HepG2 (cell line): ENCODE measurements around the gene PARG. TPM values are rescaled to one million over a fixed set of nuclear protein-coding genes. Genes with fewer than 3 reads are reported as not detected.
A peak's percentile ranks its signal among the peaks of the same experiment; 100 is the strongest.
"Not testable (repeated sequence)": the region's sequence is repeated elsewhere in the genome, so short reads cannot be mapped to it uniquely, and the experiment has no call there.

Source experiments
- ATAC-seq: fragments of 200-7000 bp; cut with Tn5 transposase; 3 replicates; pipeline ENCODE4 v1.9.1; 2020; ENCODE audit warnings: mild to moderate bottlenecking, moderate library complexity
- BruUV-seq: library from RNA; stranded (reverse); fragments of 400-500 nt; replicated peaks from 2 replicates; lab custom pipeline; 2021; lab: Mats Ljungman, UMichigan
- CTCF ChIA-PET: fragments of 300-600 bp; formaldehyde crosslinking; extraction: SDS; loops from one replicate; lab custom pipeline; 2021; ENCODE audit warnings: low total read pairs, inconsistent platforms, low intra/inter-chr PET ratio; lab: Yijun Ruan, JAX
- POLR2A ChIA-PET: fragments of 350-600 bp; sonication (Branson Sonifier 250); formaldehyde crosslinking; loops from one replicate; lab custom pipeline; 2020; ENCODE audit warnings: antibody characterized with exemption, inconsistent platforms; lab: Yijun Ruan, JAX
- DNase-seq: peaks from one replicate; pipeline ENCODE4 v3.0.0-alpha.2; 2015; ENCODE audit warnings: low spot score
- FAIRE-seq: peaks from 3 replicates; lab custom pipeline; 2011; peaks lifted over from hg19 to GRCh38; lab: Jason Lieb, UNC
- H2AFZ ChIP-seq: one replicate; pipeline ENCODE4 v1.6.1; 2011; ENCODE audit warnings: low read length, inconsistent platforms
- H3K27ac ChIP-seq: fragments of 300-600 bp; 3 replicates; pipeline ENCODE4 v1.8.0; 2011; ENCODE audit warnings: mixed run types, mild to moderate bottlenecking, mixed read lengths, low read length, inconsistent platforms; ENCODE audit not compliant: insufficient read depth; ENCODE audit errors: extremely low read length
- H3K27me3 ChIP-seq, 2 experiments: fragments of 200-600 bp in 1 of 2; 2 replicates in 1 of 2; 3 replicates in 1 of 2; pipeline versions ENCODE4 v1.6.0 to v1.8.0; 2011; ENCODE audit warnings: low read length in 2 of 2, mild to moderate bottlenecking in 2 of 2, moderate library complexity in 2 of 2, inconsistent platforms in 1 of 2; ENCODE audit not compliant: insufficient read depth in 2 of 2, control insufficient read depth in 1 of 2
- H3K36me3 ChIP-seq, 2 experiments: fragments of 200-600 bp in 1 of 2; replicated peaks in 1 of 2; 2 replicates in 1 of 2; 3 replicates in 1 of 2; pipeline versions ENCODE4 v1.5.1 to v1.8.0; 2011; ENCODE audit warnings: low read length in 2 of 2, inconsistent platforms in 1 of 2; ENCODE audit not compliant: insufficient read depth in 2 of 2, control insufficient read depth in 1 of 2
- H3K4me1 ChIP-seq: 2 replicates; pipeline ENCODE4 v1.5.1; 2012; ENCODE audit warnings: low read length, inconsistent platforms; ENCODE audit not compliant: insufficient read depth
- H3K4me2 ChIP-seq: 2 replicates; pipeline ENCODE4 v1.6.0; 2011; ENCODE audit warnings: low read depth, low read length, inconsistent platforms
- H3K4me3 ChIP-seq, 3 experiments: fragments of 200-600 bp in 1 of 3; sonication (generic), shearing (Covaris generic) in 1 of 3; replicated peaks in 1 of 3; 2 replicates each; pipeline ENCODE4 v1.5.1; 2011 to 2016; ENCODE audit warnings: low read length in 3 of 3, inconsistent platforms in 2 of 3, low read depth in 2 of 3, mild to moderate bottlenecking in 2 of 3, control low read depth in 1 of 3, mixed read lengths in 1 of 3; ENCODE audit not compliant: insufficient read depth in 1 of 3
- H3K79me2 ChIP-seq: one replicate; pipeline ENCODE4 v1.6.1; 2011; ENCODE audit warnings: low read length, inconsistent platforms; ENCODE audit not compliant: insufficient read depth
- H3K9ac ChIP-seq: 2 replicates; pipeline ENCODE4 v1.6.0; 2011; ENCODE audit warnings: mild to moderate bottlenecking, low read depth, low read length, inconsistent platforms; ENCODE audit not compliant: insufficient read depth
- H3K9me3 ChIP-seq: 2 replicates; pipeline ENCODE4 v1.5.1; 2012; ENCODE audit warnings: mild to moderate bottlenecking, low read length
- H4K20me1 ChIP-seq: 2 replicates; pipeline ENCODE4 v1.6.0; 2011; ENCODE audit warnings: inconsistent platforms, mild to moderate bottlenecking, low read length, moderate library complexity; ENCODE audit not compliant: insufficient read depth
- STAG1 ChIP-seq: sonication (generic); formaldehyde crosslinking; IDR thresholded peaks from 2 replicates; pipeline ENCODE4 v1.4.0; 2020; ENCODE audit warnings: missing genetic modification reagents
- WGBS: methylation state at CpG from one replicate; pipeline ENCODE4 v1.1.6; 2017; ENCODE audit warnings: low lambda C conversion rate; 5-methylcytosine and 5-hydroxymethylcytosine counted together
- in situ Hi-C: cut with HindIII; loops from 2 replicates; pipeline ENCODE4 v1.10.0; 2017; ENCODE audit warnings: low pct_unique_long_range_greater_than_20kb; ENCODE audit not compliant: extremely low pct_ligation_motif_present
- intact Hi-C: fragments of 100-400 bp; cut with micrococcal nuclease; formaldehyde crosslinking; loops from one replicate; pipeline ENCODE4 v1.10.0; 2022; ENCODE audit not compliant: unreplicated experiment
- polyA plus RNA-seq, 8 experiments: library from polyadenylated mRNA; depleted of rRNA in 3 of 8; stranded (reverse) in 7 of 8; unstranded in 1 of 8; fragments of >200 nt; fragmentation: Illumina TruSeq in 4 of 8; extraction: Trizol in 4 of 8; gene quantifications; 2 replicates each; pipeline versions ENCODE4 v1.2.1 to v1.2.3, GENCODE V29; 2011 to 2016; ENCODE audit warnings: low read depth in 4 of 8, missing spikeins in 1 of 8, mixed read lengths in 1 of 8; ENCODE audit not compliant: insufficient read depth in 1 of 8
- total RNA-seq, 5 experiments: library from RNA; depleted of rRNA; stranded (reverse); fragments of >200 nt; fragmentation: Illumina TruSeq; extraction: Trizol; gene quantifications; 2 replicates each; pipeline ENCODE4 v1.2.3, GENCODE V29; 2016; ENCODE audit warnings: low read depth in 1 of 5

PARG gene
- total and polyA plus RNA-seq, 2 of the 13 experiments (the other 11 are each of a cell fraction or from before 2014, with no cell fraction given) = 11.4 to 37.2 TPM

DNA sequence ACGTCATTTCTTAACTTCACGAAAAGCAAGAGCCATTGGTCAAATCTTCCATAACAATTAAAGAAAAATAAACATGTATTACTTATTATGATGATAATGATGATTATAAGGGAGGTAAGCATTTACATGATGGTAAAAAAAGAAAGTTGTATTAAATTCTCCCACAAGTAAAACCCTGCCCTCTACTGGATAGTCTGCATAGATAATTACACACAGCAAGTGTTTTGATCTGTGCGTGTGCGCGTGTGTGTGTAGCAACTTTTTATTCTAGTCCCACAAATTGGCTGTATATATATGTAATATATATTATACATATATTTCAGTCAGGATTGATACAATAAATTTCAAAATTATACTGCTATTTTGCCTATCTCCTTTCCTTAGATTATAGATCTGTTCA, 51.8 kb downstream of the PARG start:
- H3K27me3 ChIP-seq, FAIRE-seq, CTCF ChIA-PET, H3K36me3 ChIP-seq, H3K79me2 ChIP-seq, H3K27ac ChIP-seq, H3K4me3 ChIP-seq, H2AFZ ChIP-seq, H4K20me1 ChIP-seq, H3K4me2 ChIP-seq, H3K9ac ChIP-seq, in situ Hi-C loops, DNase-seq, intact Hi-C loops, POLR2A ChIA-PET, BruUV-seq, H3K9me3 ChIP-seq, ATAC-seq: not testable (repeated sequence)
- H3K4me1 ChIP-seq = peaks cover 15% of the 10 kb centered on the region
- TF ChIP-seq STAG1 = 0 out of 2 replicates have a peak, but pooled peaks have one; percentile 6
- WGBS = 98% methylated on average over 5 of the region's 5 CpGs

DNA sequence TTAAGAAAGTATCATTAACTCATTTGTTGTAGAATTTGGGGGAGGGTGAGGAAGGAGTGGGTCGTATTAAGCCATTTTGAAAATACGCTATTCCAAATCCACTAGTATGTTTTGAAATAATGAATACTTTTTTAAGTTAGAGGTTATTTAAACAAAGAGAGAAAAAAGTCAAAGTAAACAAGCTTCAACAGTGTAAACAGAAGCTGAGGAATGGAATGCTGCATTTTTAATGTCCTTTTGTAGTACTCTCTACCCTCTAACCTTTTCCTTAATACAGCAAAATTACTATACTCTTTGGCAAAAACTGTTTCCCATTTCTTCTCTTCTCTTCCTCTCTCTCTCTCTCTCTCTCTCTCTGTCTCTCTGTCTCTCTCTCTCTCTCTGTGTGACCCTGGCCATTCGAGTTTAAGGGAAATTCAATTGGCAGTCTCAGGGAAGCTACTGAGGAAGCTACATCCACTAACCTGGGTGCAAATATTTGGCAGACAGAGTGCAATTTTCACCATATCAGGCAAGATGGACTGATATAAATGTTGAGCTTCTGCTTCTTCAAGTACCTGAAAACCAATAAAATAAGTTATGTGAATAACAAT, 57.0 kb downstream of the PARG start:
- DNase-seq, H4K20me1 ChIP-seq, FAIRE-seq, H3K4me2 ChIP-seq, CTCF ChIA-PET, H3K27me3 ChIP-seq, in situ Hi-C loops, H3K9me3 ChIP-seq, H2AFZ ChIP-seq, H3K4me3 ChIP-seq, H3K9ac ChIP-seq, H3K36me3 ChIP-seq, H3K79me2 ChIP-seq, BruUV-seq, POLR2A ChIA-PET, intact Hi-C loops: not testable (repeated sequence)
- peaks cover 17% of the 10 kb centered on the region for H3K4me1 ChIP-seq
- peak overlapping the region; percentile 22 for H3K27ac ChIP-seq
- WGBS = 10% methylated on average over 1 of the region's 3 CpGs
- ATAC-seq = peak; percentile 93

DNA sequence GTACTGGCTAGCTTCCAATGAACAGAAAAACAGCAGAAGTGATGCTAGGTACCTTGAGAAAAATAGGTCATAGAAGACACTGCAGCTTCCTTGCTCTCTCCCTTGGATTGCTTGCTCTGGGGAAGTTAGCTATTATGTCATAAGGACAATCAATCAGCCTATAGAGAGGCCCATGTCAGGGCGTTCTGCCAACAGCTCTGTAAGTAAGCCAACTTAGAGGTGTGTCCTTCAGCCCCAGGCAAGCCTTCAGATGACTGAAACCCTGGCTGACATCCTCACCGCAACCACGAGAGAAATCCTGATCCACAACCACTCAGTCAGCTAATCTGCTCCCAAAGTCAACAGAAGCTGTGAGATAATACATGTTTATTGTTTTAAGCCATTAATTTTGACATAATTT, 58.0 kb downstream of the PARG start:
- H3K4me1 ChIP-seq = peaks cover 17% of the 10 kb centered on the region
- DNase-seq, H2AFZ ChIP-seq, in situ Hi-C loops, H3K4me2 ChIP-seq, intact Hi-C loops, H3K36me3 ChIP-seq, BruUV-seq, H3K27me3 ChIP-seq, CTCF ChIA-PET, H3K9me3 ChIP-seq, H4K20me1 ChIP-seq, H3K79me2 ChIP-seq, POLR2A ChIA-PET, H3K27ac ChIP-seq, H3K9ac ChIP-seq, FAIRE-seq, H3K4me3 ChIP-seq: not testable (repeated sequence)
- 0 out of 3 replicates have a peak, but pooled peaks have one; percentile 35 for ATAC-seq
- WGBS = no CpG with 5 or more reads among the region's 3 CpGs

DNA sequence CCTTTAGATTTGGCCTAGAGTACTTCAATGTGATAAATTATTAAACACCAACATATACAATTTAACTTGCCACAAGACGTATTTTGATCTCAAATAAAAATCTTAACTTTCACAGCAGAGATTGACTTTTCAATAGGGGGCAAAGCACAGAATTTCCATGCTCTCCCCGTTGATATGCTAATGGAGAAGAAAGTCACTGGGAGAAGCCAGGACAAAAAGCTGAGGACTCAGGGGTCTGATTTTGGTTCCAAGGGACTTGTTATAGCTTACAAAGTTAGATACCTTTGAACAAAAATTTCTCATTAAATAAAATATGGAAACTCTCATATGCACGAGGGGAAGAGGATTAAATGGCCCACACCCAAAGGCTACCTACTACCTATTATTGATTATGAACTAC, 59.5 kb downstream of the PARG start:
- DNase-seq, intact Hi-C loops, POLR2A ChIA-PET, BruUV-seq, FAIRE-seq, CTCF ChIA-PET, H2AFZ ChIP-seq, H3K27me3 ChIP-seq, H3K27ac ChIP-seq, H4K20me1 ChIP-seq, H3K9me3 ChIP-seq, H3K79me2 ChIP-seq, in situ Hi-C loops, H3K4me3 ChIP-seq, ATAC-seq, H3K36me3 ChIP-seq, H3K4me2 ChIP-seq, H3K9ac ChIP-seq: not testable (repeated sequence)
- WGBS = 98% methylated on average over 2 of the region's 3 CpGs
- H3K4me1 ChIP-seq = peaks cover 17% of the 10 kb centered on the region
